GM21526 (cell line): Measurements from ENCODE around the gene C1orf115.

Experiments
- ATAC-seq: cut with Tn5 transposase; IDR thresholded peaks from one replicate; pipeline ENCODE4 v1.9.1; 2021; ENCODE audit warnings: moderate library complexity; ENCODE audit not compliant: unreplicated experiment, low FRiP score

The C1orf115 gene

GRCh38 chr1:220692436-220693228, 2.5 kb downstream of the C1orf115 start:
- no peak for ATAC-seq

- ATAC-seq: no peak
Observed at GRCh38 chr1:220694866-220695382, 4.8 kb downstream of the C1orf115 start.

- ATAC-seq: no peak
Observed at GRCh38 chr1:220695426-220695825, 5.3 kb downstream of the C1orf115 start.

- no peak for ATAC-seq
Observed at GRCh38 chr1:220696226-220696862, 6.2 kb downstream of the C1orf115 start.

- ATAC-seq: no peak
Observed at GRCh38 chr1:220696863-220697231, 6.7 kb downstream of the C1orf115 start.

- ATAC-seq: no peak
Observed at GRCh38 chr1:220697326-220697725, 7.2 kb downstream of the C1orf115 start.

- ATAC-seq: no peak
Observed at GRCh38 chr1:220698607-220699016, 8.4 kb downstream of the C1orf115 start.

GRCh38 chr1:220699044-220699443, 8.9 kb downstream of the C1orf115 start:
- ATAC-seq: no peak

- ATAC-seq: no peak
Observed at GRCh38 chr1:220700556-220701179, 10.5 kb downstream of the C1orf115 start.

- ATAC-seq: no peak
Observed at GRCh38 chr1:220701974-220702373, 11.8 kb downstream of the C1orf115 start.

- ATAC-seq: no peak
Observed at GRCh38 chr1:220702733-220703270, 12.6 kb downstream of the C1orf115 start.

- ATAC-seq: no peak
Observed at GRCh38 chr1:220703305-220703704, 13.1 kb downstream of the C1orf115 start.

- no peak for ATAC-seq
Observed at GRCh38 chr1:220705782-220706181, 15.6 kb downstream of the C1orf115 start.

- ATAC-seq: no peak
Observed at GRCh38 chr1:220706480-220706879, 16.3 kb downstream of the C1orf115 start.

GRCh38 chr1:220707160-220707559, 17.0 kb downstream of the C1orf115 start:
- ATAC-seq: no peak

GRCh38 chr1:220708244-220708643, 18.1 kb downstream of the C1orf115 start:
- ATAC-seq: no peak

- no peak for ATAC-seq
Observed at GRCh38 chr1:220708936-220709801, 19.0 kb downstream of the C1orf115 start.

GRCh38 chr1:220710333-220710732, 20.2 kb downstream of the C1orf115 start:
- ATAC-seq: no peak

- ATAC-seq: peak; percentile 74
Observed at GRCh38 chr1:220711056-220711809, 21.1 kb downstream of the C1orf115 start.
